Stimulated activated CD4-positive, alpha-beta T cell treated with anti-CD3 and anti-CD28 coated beads, Interleukin-1b, Interleukin-23, amount 100 ng/mL, for 24 hours (primary cell): Measurements from ENCODE around the gene ASB13.

Source experiments
- DNase-seq, 4 experiments: peaks; one replicate each; pipeline ENCODE4 v3.0.0-alpha.2; 2020; ENCODE audit warnings: low read depth in 4 of 4, low spot score in 1 of 4

Gene ASB13

DNA sequence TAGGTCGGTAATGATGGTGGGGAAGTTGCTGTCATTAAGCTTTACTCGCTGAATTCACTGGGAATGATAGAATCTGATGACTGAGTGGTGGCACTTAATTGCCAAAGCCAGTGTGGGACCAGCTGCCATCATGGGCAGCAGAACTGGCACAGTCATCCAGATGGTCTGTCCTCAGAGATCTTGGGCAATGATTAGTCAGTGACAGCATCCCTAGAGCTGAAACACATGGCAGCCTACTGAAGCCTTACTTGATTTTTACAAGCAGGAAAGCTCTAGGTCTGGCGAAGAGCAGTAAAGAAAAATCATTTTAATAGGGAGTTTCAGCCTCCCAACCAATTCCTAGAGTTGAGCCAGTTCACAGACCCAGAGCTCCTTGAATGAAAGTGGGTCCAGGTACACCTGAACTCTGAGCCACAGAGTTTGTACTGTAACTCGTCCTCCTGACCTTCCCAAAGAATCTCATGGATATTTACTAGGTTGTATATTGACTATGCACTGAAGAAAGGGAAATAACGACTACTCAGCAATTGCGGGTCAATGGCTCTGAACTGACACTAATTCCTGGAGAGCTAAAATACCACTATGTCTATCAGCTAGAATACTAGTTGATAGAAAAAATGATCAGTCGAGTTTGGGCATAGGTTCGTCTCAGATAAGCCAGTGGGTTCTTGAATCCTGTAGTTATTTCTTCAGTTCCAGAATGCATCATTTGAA lies 4.4 kb upstream of the ASB13 start:
- no peak for DNase-seq

DNA sequence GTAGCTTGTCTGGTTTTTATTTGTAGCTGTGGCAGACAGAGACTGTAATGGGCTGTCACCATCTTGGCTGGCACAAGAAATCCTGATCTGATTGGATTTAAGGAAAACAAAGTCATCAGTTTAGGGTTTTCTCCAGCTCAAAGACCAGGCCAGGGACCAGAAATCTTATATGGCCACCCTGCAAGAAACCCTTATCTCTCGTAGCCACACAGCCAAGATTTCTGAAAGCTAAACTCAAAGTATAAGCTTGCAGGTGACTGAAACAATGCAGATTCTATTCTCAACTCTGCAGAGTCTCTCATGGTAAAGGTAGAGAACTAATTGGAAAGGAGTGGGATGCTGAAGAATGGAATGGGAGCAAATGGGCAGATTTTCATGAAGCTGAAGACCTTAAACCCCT lies 3.2 kb upstream of the ASB13 start:
- no peak for DNase-seq

DNA sequence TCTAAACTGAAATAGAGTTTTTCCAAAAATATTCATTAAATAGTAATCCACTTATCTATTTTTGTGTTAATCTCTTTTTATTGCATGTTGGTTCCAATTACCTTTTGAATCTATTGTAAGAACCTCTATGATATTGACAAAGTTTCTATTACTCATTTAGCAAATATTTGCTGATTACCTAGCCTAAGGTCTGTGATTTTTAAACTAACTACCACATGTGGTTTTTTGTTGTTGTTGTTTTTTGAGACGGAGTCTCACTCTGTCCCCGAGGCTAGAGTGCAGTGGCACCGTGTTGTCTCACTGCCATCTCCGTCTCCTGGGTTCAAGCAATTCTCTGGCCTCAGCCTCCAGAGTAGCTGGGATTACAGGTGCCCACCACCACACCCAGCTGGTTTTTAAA lies 2.0 kb upstream of the ASB13 start:
- no peak for DNase-seq

DNA sequence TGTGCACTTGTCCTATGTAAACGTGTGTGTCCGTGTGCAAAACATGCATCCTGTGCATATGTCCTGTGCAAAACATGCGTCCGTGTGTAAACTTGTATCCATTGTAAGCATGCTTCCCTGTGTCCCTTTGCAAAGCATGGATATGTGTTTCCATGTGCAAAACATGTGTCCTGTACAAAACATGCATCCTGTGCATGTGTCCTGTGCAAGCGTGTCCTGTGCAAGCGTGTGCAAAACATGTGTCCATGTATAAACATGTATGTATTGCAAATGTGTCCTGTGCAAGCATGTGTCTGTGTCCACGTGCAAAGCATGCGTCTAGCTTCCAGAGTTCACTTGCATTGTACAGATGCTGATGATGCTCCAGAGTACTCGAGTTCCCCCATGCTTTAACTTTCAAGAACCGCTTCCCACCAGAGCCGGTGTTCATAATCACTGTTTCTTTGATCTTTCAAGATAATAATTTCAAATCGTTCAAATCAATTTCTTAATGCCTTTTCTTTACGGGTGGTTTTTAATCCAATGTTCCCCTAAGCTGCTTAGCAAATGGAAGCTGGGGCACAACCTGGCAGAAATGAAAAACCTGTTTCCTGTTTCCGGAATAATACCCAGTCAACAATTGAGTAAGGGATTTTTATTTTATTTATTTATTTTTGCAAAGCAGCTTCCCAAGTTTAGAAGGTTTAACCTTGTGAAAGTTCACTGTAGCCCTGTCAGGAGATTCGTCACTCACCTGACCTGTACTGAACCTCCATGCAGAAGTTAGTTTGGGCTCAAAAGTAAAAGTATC lies 641 bp upstream of the ASB13 start:
- DNase-seq: no peak

DNA sequence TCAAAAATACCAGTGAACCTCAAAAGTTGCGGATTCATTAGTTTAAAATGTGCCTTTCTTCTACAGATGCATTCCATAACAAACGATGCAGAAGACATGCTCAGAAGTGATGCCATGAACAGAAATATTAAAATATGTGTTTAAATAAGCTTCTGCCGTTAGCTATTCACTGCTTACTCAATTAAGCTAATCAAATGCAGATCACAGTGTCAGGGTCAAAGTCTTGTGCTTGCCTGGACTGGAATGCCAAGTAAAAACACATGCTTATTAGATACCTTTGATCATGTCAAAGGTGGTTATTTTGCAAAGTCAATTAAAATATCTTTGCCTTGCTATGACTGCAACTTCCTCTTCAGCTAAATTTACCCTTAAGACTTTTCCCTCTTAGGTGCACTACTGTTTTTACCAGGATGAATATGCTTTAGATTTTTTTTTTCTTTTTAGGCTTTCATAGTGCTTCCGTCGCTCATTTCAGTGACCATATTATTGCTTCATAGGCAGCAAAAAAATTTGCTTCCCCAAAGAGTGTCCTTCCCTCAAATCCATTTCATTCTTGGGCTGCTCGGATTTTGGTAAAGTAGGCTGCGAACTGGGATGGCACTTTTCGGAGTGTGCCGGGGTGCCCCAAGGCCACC lies 905 bp downstream of the ASB13 start:
- no peak for DNase-seq

DNA sequence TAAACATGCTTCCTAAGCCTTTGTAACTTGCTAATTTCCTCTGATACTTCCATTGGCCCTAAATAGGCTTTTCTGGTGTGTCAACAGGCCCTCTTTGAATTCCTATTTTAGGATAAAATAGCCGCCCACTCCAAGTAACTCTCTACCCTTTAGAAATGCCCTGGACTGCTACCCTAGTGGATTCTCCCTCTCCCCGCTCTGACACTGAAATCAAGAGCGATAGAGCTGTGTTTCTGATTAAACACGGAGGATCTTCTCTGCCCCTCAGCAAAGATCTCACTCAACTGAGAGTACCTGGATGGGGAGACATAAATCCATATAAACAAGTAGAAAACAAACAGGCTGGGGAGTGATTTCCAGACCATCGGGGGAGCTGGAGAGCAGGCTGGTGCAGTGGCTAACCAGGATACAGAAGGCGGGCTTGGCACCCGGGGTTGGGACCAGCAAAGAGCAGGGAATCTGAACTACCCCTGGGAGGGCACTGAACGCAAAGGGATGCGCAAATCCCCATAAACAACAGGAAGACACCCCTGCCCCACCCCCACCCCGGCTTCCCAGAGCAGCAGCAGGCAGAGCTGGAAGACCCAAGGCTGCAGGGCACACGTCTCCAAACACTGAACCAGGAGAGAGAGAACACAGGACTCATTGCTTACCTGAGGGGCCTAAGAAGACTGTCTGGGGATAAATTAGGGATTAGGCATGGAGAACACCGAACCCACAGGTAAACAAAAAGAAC lies 2.5 kb downstream of the ASB13 start:
- DNase-seq: no peak

DNA sequence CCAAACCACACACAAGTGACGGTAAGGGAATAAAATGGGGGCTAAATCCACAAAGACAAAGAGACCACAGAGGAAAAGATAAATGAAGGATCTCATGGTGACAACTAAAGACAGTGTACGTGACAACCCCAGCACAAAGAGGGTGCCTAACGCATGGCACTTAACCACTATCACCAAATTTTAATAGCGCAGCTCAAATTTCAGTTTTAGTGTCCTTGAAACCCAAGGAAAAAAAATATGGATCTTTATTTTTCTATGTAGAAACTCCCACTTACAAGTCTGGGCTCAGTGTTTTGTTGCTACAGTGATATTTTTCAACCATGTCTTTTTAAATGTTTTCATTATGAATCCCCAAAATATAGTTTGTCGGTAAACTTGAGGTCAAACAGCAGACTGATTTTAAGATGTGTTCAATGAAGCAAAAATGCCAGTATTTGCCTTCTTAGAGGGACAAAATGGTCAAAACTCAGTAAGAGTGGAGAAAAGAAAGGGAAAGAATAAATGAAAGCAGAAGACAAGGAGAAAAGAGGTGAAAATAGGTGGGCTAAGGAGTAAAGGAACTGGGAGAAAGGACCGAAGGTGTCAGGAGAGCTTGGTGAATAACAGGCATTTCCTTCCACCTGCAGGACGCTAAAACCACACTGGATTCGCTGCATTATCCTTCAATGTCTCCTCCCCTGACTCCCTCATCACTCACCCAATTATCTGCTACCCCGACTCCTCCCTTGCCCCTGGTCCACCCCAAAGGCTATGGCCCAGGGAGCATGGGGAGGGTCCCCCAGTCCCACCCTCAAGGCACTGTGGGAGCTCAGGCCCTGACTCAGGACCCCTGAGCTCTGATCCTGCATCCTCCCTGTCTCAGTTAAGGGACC lies 3.5 kb downstream of the ASB13 start:
- no peak for DNase-seq

DNA sequence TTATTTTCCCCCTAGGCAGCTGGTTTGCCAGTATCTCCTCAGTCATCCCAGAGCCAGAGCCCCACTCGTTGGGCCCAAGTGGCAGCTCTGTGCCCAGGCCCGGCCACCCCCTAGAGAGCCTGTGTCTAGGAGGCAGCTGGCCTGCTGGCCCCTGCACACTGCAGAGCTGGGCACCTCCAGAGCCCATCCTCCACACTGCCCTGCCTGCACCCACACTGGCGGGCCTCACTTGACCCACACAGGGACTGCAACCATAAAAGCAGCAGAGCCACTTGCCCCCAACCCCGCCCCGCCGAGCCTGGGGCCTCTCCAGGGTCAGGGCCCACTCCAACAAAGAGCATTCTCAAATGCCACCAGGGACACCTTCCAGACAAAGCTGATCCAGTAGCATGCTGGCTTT lies 5.4 kb downstream of the ASB13 start:
- no peak for DNase-seq

DNA sequence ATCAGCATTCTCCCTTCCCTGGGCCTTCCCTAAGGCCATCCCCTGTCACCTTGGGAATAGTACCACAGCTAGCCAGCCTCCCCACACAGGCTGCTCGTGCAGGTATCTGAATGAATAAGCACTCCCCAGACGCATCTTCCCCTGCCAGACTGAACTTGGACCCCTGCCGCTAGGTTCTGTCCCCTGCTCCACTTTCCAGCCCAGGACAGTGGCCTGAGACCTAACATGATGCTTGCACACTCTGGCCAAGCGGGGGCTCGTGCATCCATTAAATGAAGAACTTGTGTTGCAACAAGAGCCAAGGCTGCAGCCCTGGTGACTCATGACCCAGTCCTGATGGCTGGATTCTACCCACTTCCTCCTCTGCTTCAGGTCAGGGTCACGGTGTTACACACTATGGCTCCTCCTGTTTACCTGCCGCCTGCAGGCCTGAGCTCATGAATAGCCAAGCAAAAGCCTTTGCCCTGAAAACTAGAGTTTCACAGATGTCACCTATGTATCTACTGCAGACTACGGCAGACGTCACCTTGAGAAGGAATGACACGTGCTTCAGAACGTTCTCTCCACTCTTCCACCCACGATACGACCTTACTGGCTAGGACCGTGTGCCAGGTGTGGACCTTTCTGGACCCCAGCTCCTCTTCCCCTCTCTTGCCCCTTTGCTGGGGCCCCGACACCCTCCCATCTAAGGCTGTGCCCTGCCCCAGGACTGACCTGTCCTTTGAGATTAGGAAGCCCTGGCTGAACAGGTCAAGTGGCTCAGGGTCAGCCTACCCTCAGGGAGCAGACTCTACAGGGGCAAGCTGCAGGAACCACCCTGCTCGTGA lies 6.5 kb downstream of the ASB13 start:
- DNase-seq: no peak

DNA sequence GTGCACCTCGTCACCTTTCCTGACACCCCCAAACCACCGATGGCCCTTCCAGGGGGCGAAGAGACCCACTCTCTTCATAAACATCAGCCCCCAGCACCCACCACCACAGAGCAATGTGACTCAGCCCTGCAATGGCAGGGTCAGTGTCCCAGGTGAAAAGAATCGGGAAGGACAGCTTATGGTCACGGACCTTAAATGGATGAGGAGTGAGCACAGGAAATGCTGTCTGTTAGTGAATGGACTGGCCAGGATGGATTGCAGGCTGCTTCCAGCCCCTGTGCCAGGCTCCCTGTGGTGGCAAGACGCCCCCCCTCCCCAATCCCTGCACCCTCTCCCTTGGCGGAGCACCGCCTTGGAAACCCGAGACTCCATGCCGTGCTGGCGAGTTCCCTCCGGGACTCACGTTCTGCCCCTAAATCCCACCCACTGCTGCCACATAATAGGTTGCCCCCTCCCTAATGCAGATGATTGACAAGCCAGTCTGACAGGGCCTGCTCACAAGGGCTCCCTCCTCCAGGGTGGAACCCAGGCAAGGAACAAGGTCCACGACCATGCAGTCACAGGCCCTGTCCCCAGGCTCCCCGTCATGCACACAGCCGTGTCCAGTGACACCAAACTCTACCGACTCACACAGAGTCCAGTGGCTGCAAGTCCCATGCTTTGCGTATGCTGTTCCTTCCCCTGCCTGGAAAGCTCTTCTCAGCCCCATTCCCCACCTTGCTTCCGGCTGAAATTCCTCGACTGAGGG lies 7.3 kb downstream of the ASB13 start:
- no peak for DNase-seq

DNA sequence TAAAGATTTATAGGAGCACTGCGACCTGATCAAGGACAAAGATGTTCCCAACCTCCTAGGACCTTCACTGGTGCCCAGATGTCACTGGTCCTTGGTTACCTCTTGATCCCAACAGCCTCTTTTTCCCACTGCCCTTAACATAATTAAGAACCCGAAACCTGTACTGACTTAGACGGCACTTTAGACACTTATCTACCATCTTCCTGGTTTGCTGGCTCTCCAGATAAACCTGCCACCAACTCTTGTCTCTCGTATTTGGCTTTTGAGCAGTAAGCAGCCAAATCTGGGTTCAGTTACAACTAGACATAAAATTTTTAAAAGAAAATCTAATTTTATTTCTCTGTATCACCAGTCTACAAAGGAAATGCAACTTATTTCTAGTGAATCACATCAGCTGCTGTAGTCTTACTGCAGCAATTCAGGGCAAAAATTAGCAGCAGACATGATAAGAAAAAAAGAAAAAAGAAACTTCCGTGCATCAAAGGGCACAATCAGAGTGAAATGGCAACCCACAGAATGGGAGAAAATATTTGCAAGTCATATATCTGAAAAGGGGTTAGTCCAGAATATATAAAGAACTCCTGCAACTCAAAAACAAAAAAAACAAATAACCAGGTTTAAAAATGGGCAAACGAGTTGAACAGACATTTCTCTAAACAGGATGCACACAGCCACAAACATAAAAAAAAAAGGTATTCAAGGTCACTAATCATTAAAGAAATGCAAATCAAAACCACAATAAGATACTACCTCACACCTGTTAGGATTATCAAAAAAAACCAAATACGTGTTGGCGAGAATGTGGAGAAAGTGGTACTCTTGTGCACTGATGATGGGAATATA lies 9.4 kb downstream of the ASB13 start:
- DNase-seq: no peak

DNA sequence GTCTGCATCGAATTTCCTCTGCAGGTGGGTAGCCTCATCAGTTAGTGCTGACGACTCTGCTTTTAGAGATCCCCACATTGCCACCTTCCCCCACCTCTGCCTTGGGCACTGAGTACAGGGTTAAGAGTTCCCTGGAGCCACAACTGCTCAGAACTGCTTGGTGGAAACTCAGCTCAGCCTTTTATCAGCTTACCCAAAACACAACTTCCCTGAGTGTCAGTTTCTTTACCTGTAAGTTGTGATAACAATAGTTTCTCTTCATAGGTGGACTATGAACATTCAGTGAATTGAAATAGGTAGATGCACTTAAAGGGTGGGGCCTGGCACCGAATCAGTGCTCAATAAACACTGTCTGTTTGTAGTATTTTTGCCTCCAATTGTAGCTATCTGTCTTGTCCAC lies 11.3 kb downstream of the ASB13 start:
- no peak for DNase-seq

DNA sequence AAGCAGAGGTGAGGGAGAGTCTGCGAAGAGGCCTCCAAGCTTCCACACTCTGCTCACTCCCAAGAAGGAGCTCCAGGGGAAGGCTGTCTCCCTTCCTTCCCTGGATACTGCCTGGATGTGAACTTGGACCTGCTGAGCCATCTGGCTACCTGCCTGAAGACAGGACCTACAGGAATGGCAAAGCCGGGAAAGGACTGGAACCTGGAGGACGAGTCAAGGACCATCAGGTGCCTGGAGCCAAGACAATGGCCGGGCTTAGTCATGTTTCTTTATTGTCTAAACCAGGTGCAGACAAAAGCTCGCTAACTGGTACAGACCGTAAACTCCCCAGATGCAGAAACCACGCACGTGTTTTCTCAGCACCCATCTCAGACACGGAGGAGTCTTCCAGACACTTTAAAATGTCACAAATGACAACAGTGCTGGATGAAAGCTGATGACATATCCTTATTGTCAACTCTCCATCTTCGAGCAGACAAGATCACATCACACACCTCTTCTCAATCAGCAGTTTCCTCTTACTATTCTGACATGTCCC lies 12.1 kb downstream of the ASB13 start:
- no peak for DNase-seq

DNA sequence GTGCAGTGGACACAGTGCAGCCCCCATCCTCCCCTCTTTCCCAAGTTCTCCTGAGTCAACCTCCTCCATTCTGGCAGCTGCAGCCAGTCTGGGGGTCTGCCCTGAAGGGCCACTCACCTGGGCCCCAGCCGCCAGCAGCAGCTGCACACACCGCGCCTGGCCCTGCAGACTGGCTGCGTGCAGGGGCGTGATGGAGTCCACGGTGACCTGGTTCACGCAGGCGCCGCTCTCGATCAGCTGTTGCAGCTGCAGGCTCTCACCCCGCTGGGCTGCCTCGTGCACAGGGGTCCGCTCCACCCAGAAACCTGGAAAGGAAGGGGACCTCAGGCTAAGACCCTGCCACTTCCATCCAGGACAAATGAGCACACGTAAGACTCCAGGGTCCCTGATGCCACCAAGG lies 13.6 kb downstream of the ASB13 start:
- no peak for DNase-seq

DNA sequence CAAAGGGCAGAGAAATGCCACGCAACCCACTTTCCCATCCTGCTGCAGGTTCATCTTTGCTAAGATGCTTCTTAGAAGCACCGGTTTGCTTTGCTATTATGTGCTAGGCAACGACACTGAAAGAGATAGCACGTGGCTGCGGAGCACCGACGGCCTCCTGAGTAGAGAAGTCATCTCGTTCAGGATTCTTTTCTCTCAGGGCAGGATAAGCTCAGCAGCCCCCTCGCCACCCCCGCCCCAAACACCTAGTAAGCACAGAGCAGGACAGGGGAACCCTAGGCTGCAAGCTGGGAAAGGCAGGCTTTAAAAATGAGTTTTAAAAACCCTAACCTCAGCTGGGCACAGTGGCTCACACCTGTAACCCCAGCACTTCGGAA lies 15.0 kb downstream of the ASB13 start:
- DNase-seq: no peak

DNA sequence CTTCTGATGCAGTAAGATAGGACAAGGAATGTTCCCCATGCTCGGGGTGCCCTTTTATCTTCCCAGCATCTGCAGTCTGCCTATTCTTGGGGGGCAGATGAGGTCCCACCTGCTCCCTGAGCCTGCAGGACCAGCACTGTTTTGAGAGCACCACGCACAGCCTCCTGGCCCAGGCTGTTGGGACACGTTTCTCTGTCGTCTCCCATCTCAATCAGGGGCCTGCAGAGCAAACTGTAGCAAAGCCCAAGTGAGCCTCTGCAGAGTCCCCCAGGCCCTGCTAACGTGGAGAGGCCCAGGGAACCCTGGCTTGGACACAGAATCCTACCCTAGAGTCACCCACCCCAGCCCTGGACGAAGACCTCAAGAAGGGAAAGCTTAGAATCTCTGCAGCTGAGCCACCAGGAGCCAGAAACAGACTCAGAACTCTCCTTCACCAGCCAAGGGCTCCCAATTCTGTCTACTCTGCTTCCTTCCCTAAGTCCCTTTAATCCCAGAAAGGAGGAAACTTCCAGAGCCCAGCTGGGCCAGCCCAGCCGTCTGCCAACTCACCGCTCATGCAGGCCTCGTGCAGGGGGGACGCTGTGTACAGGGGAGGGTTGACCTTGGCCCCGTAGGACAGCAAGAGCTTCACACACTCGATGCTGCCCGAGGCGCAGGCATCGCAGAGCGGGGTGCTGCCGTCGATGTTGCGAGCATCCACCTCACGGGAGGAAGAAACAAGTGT lies 15.6 kb downstream of the ASB13 start:
- DNase-seq: no peak

DNA sequence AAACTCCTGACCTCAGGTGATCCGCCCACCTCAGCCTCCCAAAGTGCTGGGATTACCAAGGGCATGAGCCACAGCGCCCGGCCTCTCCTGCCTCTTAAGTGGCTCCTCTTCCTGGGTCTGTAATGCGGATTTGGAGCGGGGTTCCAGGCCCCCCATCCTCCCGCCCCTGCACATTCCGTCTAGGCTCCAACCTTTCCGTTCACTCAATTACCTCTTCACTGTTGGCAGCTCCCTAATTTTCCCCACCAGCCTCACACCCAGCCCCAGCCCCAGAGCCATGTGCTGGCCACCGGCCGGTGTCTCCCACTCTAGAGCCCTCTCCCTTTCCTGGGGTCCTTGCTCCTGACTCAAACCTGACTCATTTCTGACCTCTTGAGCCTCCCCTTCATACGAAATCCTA lies 16.6 kb downstream of the ASB13 start:
- DNase-seq: no peak
